Epithelial cell of esophagus (primary cell): ENCODE measurements around the gene MYO1C.
A peak's percentile ranks its signal among the peaks of the same experiment; 100 is the strongest.

Source experiments
- DNase-seq: peaks from one replicate; pipeline ENCODE4 v3.0.0; 2010; ENCODE audit warnings: low read depth
- H3K4me3 ChIP-seq: 2 replicates; pipeline ENCODE4 v1.5.1; 2011; ENCODE audit warnings: mild to moderate bottlenecking, low read length, control low read depth
- CTCF ChIP-seq: IDR thresholded peaks from 2 replicates; pipeline ENCODE4 v1.5.1; 2011; ENCODE audit warnings: low read depth, mild to moderate bottlenecking, low read length, control low read depth, inconsistent platforms; ENCODE audit not compliant: insufficient read depth; ENCODE audit errors: missing control alignments

The MYO1C gene

GRCh38 chr17:1492249-1493206 lies at the start of gene MYO1C:
MYO1C (minus strand) TSS chr17:1492686; CDS start chr17:1492487, 199 bp downstream.
- no peak for DNase-seq
- H3K4me3 ChIP-seq, result peak within 1 kb of the TSS; percentile 27
- TF ChIP-seq CTCF, result no peak

- H3K4me3 ChIP-seq, result no peak overlapping the region
- TF ChIP-seq CTCF, result no peak
- DNase-seq, result no peak
Measured at GRCh38 chr17:1541367-1541904, 49.0 kb upstream of the MYO1C start.

- DNase-seq, result no peak
- no peak for TF ChIP-seq CTCF
- no peak overlapping the region for H3K4me3 ChIP-seq
Measured at GRCh38 chr17:1539811-1540210, 47.3 kb upstream of the MYO1C start.

- H3K4me3 ChIP-seq, result no peak overlapping the region
- TF ChIP-seq CTCF, result no peak
- DNase-seq, result no peak
Measured at GRCh38 chr17:1535737-1536136, 43.3 kb upstream of the MYO1C start.

GRCh38 chr17:1533661-1534325 lies 41.3 kb upstream of the MYO1C start:
- no peak for TF ChIP-seq CTCF
- H3K4me3 ChIP-seq, result no peak overlapping the region
- no peak for DNase-seq

GRCh38 chr17:1532836-1533602 lies 40.5 kb upstream of the MYO1C start:
- H3K4me3 ChIP-seq, result no peak overlapping the region
- peak; percentile 30 for TF ChIP-seq CTCF
- peak; percentile 30 for DNase-seq
